B cell (primary cell): ENCODE data around the gene NT5E. TPM values are rescaled to one million over a fixed set of nuclear protein-coding genes. Genes with fewer than 3 reads are reported as not detected.

Experiments used
- ATAC-seq: fragments of 200-7000 bp; cut with Tn5 transposase; one replicate; pipeline ENCODE4 v1.10.0; 2021; ENCODE audit warnings: low read depth, mild to moderate bottlenecking, moderate number of reproducible peaks, moderate library complexity
- CTCF ChIA-PET: fragments of 350-600 bp; sonication (Branson Sonifier 250); formaldehyde crosslinking; loops from one replicate; lab custom pipeline; 2021; ENCODE audit warnings: antibody characterized with exemption, inconsistent platforms; lab: Charles Lee
- POLR2A ChIA-PET: fragments of 350-600 bp; sonication (Branson Sonifier 250); formaldehyde crosslinking; loops from one replicate; lab custom pipeline; 2021; ENCODE audit warnings: antibody characterized with exemption; lab: Charles Lee
- DNase-seq: peaks from one replicate; pipeline ENCODE4 v3.0.0; 2013
- H2AFZ ChIP-seq: 2 replicates; pipeline ENCODE4 v1.6.1; 2012; ENCODE audit warnings: mild to moderate bottlenecking, low read depth, low read length; ENCODE audit not compliant: insufficient read depth, poor library complexity, severe bottlenecking
- H3K27ac ChIP-seq, 2 donors: 1 replicate in 1 of 2; 2 replicates in 1 of 2; pipeline ENCODE4 v1.5.1; 2012 to 2013; ENCODE audit warnings: low read length in 2 of 2, mild to moderate bottlenecking in 2 of 2, moderate library complexity in 1 of 2
- H3K27me3 ChIP-seq, 4 experiments: fragments of 200-600 bp in 1 of 4; sonication (generic) in 1 of 4; replicated peaks in 1 of 4; 1 replicate in 2 of 4; 2 replicates in 2 of 4; pipeline versions ENCODE4 v1.6.1 to v1.7.0; 2013 to 2016; ENCODE audit warnings: low read length in 3 of 4, mild to moderate bottlenecking in 2 of 4, mixed read lengths in 1 of 4, moderate library complexity in 1 of 4; ENCODE audit not compliant: insufficient read depth in 4 of 4, control insufficient read depth in 3 of 4; ENCODE audit errors: control extremely low read depth in 1 of 4
- H3K36me3 ChIP-seq, 2 experiments: replicated peaks in 1 of 2; 1 replicate in 1 of 2; 2 replicates in 1 of 2; pipeline versions ENCODE4 v1.6.1 to v1.7.1; 2013; ENCODE audit warnings: low read length in 1 of 2; ENCODE audit not compliant: insufficient read depth in 2 of 2, control insufficient read depth in 1 of 2; ENCODE audit errors: control extremely low read depth in 1 of 2, extremely low read depth in 1 of 2
- H3K4me1 ChIP-seq, 2 donors: fragments of 200-600 bp in 1 of 2; sonication (generic) in 1 of 2; 1 replicate in 1 of 2; 2 replicates in 1 of 2; pipeline versions ENCODE4 v1.5.1 to v1.6.1; 2013 to 2017; ENCODE audit warnings: low read length in 2 of 2; ENCODE audit not compliant: control insufficient read depth in 2 of 2, insufficient read depth in 2 of 2
- H3K4me2 ChIP-seq: replicated peaks from 2 replicates; pipeline ENCODE3; 2012; ENCODE audit warnings: mild to moderate bottlenecking, low read depth, low read length; ENCODE audit not compliant: poor library complexity, severe bottlenecking
- H3K4me3 ChIP-seq, 5 experiments: fragments of 200-600 bp in 1 of 5; sonication (generic) in 1 of 5; 1 replicate in 3 of 5; 2 replicates in 2 of 5; pipeline versions ENCODE4 v1.5.1 to v1.7.0; 2011 to 2016; ENCODE audit warnings: low read length in 4 of 5, mild to moderate bottlenecking in 4 of 5, low read depth in 2 of 5, control low read depth in 1 of 5, moderate library complexity in 1 of 5; ENCODE audit not compliant: insufficient read depth in 1 of 5; ENCODE audit errors: control extremely low read depth in 1 of 5, extremely low read depth in 1 of 5
- H3K79me2 ChIP-seq: fragments of 200-600 bp; sonication (generic); one replicate; pipeline ENCODE4 v1.6.0; 2016; ENCODE audit warnings: low read length; ENCODE audit not compliant: control insufficient read depth, insufficient read depth
- H3K9ac ChIP-seq: fragments of 200-600 bp; sonication (generic); 2 replicates; pipeline ENCODE4 v1.6.1; 2017; ENCODE audit warnings: mild to moderate bottlenecking, low read length, moderate library complexity
- H3K9me3 ChIP-seq, 3 donors: one replicate each; pipeline versions ENCODE4 v1.6.1 to v1.7.1; 2013; ENCODE audit warnings: low read length in 2 of 3; ENCODE audit not compliant: control insufficient read depth in 2 of 3, insufficient read depth in 1 of 3; ENCODE audit errors: control extremely low read depth in 1 of 3
- H4K20me1 ChIP-seq: 2 replicates; pipeline ENCODE4 v1.6.0; 2012; ENCODE audit warnings: mild to moderate bottlenecking, low read length; ENCODE audit not compliant: insufficient read depth, control insufficient read depth, poor library complexity, severe bottlenecking
- H3K27ac Mint-ChIP-seq: one replicate; pipeline ENCODE4 v1.8.0; 2021; ENCODE audit warnings: mixed read lengths
- H3K27me3 Mint-ChIP-seq: one replicate; pipeline ENCODE4 v1.8.0; 2021; ENCODE audit warnings: mixed read lengths
- H3K4me1 Mint-ChIP-seq: one replicate; pipeline ENCODE4 v1.8.0; 2021; ENCODE audit warnings: mixed read lengths
- H3K4me3 Mint-ChIP-seq: one replicate; pipeline ENCODE4 v1.8.0; 2021; ENCODE audit warnings: mixed read lengths
- H3K9me3 Mint-ChIP-seq: one replicate; pipeline ENCODE4 v1.8.0; 2022; ENCODE audit warnings: mixed read lengths; ENCODE audit not compliant: insufficient read depth
- EZH2 ChIP-seq: IDR thresholded peaks from 2 replicates; pipeline ENCODE4 v1.6.1; 2012; ENCODE audit warnings: borderline replicate concordance, low read depth, mild to moderate bottlenecking, moderate library complexity, low read length; ENCODE audit not compliant: insufficient read depth, poor library complexity, severe bottlenecking
- WGBS: methylation state at CpG from one replicate; pipeline ENCODE4 v1.1.5; 2013; ENCODE audit warnings: missing lambda C conversion rate; ENCODE audit not compliant: insufficient coverage; 5-methylcytosine and 5-hydroxymethylcytosine counted together
- intact Hi-C: fragments of 100-400 bp; cut with micrococcal nuclease; formaldehyde crosslinking; loops from one replicate; pipeline ENCODE4 v1.10.0; 2022
- polyA plus RNA-seq: library from polyadenylated mRNA; depleted of rRNA; stranded (reverse); fragments of >200 nt; gene quantifications from 2 replicates; pipeline ENCODE4 v1.2.3, GENCODE V29; 2012
- total RNA-seq, 2 donors: library from RNA; stranded (reverse); fragments of 120-200 nt in 1 of 2; gene quantifications; 1 replicate in 1 of 2; 2 replicates in 1 of 2; pipeline versions ENCODE4 v1.2.3 to v1.2.4, GENCODE V29; 2013 to 2022
- TF ChIP-seq, protein P1 (sequence below): fragments of 200-600 bp; IDR thresholded peaks from one replicate; pipeline ENCODE4 v1.8.0; 2022; ENCODE audit warnings: antibody characterized with exemption, mild to moderate bottlenecking

Gene NT5E
- total and polyA plus RNA-seq, 2 donors (not counting 1 experiment from before 2014, with no cell fraction given) = 11.6 to 23.2 TPM

DNA sequence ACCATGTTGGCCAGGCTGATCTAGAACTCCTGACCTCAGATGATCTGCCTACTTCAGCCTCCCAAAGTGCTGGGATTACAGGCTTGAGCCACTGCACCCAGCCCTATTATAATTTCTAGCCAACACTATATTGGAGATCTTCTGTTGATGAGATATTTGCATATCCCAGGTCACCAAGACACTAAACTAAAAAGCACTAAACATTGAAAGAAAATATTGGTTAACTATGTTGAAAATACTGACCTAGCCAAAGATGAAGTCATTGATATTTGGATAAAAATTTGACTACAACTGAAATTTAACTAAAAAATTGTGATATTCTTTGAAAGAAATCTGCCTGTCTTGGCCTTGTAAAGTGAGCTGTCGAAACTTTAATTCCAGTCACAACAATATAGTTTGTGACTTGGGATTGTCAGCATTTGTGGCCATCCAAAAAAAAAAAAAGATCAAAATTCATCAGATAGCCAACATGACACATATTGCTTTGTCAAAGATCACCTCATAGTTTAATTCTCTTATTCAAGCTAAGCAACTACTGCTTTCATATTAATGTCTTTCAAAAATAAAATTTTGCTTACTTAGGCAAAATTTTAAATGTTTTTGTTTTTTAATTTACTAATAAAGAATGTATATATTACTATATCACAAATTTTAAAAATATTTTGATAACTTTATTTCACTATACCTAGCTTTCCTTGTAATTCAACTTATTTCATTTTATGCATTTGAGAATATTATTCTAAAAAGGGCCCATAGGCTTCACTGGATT is 6.3 kb upstream of the NT5E start:
- H2AFZ ChIP-seq = no peak overlapping the region
- no peak for ATAC-seq
- peaks cover 7% of the 10 kb centered on the region for H3K4me1 Mint-ChIP-seq
- H3K79me2 ChIP-seq = no peaks in the 10 kb centered on the region
- whole genome bisulfite sequencing = no CpG with 5 or more reads among the region's 1 CpG
- H3K4me2 ChIP-seq = no peak overlapping the region
- H4K20me1 ChIP-seq = no peaks in the 10 kb centered on the region
- peaks cover 0 to 6% (median 1%) of the 10 kb centered on the region in 4 experiments for H3K27me3 ChIP-seq
- no peak overlapping the region for H3K27ac Mint-ChIP-seq
- no peak overlapping the region for H3K4me3 ChIP-seq
- TF ChIP-seq, protein P1, sequence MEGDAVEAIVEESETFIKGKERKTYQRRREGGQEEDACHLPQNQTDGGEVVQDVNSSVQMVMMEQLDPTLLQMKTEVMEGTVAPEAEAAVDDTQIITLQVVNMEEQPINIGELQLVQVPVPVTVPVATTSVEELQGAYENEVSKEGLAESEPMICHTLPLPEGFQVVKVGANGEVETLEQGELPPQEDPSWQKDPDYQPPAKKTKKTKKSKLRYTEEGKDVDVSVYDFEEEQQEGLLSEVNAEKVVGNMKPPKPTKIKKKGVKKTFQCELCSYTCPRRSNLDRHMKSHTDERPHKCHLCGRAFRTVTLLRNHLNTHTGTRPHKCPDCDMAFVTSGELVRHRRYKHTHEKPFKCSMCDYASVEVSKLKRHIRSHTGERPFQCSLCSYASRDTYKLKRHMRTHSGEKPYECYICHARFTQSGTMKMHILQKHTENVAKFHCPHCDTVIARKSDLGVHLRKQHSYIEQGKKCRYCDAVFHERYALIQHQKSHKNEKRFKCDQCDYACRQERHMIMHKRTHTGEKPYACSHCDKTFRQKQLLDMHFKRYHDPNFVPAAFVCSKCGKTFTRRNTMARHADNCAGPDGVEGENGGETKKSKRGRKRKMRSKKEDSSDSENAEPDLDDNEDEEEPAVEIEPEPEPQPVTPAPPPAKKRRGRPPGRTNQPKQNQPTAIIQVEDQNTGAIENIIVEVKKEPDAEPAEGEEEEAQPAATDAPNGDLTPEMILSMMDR = no peak
- TF ChIP-seq EZH2 = no peak
- no peak overlapping the region for H3K27ac ChIP-seq
- peaks cover 0 to 3% of the 10 kb centered on the region in 2 donors for H3K4me1 ChIP-seq
- CTCF ChIA-PET = no interaction called here
- H3K9ac ChIP-seq = no peak overlapping the region
- H3K9me3 Mint-ChIP-seq = no peaks in the 10 kb centered on the region
- POLR2A ChIA-PET = no interaction called here
- peaks cover 9% of the 10 kb centered on the region for H3K27me3 Mint-ChIP-seq
- H3K9me3 ChIP-seq = peaks cover 0 to 9% (median 3%) of the 10 kb centered on the region in 3 donors
- DNase-seq = no peak
- H3K36me3 ChIP-seq = no peaks in the 10 kb centered on the region
- H3K4me3 Mint-ChIP-seq = no peak overlapping the region
- intact Hi-C loops = no loop called here

DNA sequence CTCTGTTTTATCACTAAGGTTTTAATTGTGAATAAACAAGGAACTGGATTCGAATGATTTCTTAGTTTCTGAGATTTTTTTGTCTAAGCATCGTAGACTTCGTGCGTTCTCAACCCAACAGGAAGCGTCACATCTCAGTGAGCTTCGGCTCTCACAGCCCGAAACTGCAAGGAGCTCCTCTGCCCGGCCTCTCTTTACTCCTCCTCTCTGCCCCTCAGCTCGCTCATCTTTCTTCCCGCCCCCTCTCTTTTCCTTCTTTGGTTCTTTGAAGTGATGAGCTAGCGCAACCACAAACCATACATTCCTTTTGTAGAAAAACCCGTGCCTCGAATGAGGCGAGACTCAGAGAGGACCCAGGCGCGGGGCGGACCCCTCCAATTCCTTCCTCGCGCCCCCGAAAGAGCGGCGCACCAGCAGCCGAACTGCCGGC is 480 bp upstream of the NT5E start:
- peak overlapping the region; percentile 72 to 86 for H3K27ac ChIP-seq
- peak; percentile 29 for DNase-seq
- intact Hi-C loops = loop anchor here (1.0 kb wide), 1 partner anchor 30 kb away; no protein-coding TSS in a partner anchor
- no peaks in the 10 kb centered on the region for H3K36me3 ChIP-seq
- no peak for TF ChIP-seq EZH2
- H3K4me3 ChIP-seq = peak overlapping the region; percentile 34 to 83 (median 65)
- H3K4me1 ChIP-seq = peaks cover 30 to 47% of the 10 kb centered on the region in 2 donors
- Mint-ChIP-seq H3K27me3 (peaks cover 12% of the 10 kb centered on the region), H3K4me3 (peak overlapping the region; percentile 91), H3K27ac (peak overlapping the region; percentile 90), H3K4me1 (peaks cover 55% of the 10 kb centered on the region), H3K9me3 (no peaks in the 10 kb centered on the region)
- CTCF ChIA-PET = interaction anchor here (0.9 to 7.3 kb wide), 12 partner anchors 10 to 229 kb away, joined by 3 to 87 read pairs (median 4); no protein-coding TSS in a partner anchor
- peaks cover 37% of the 10 kb centered on the region for H3K79me2 ChIP-seq
- ATAC-seq = peak; percentile 64
- no peaks in the 10 kb centered on the region for H4K20me1 ChIP-seq
- no peaks in the 10 kb centered on the region for H3K9me3 ChIP-seq
- WGBS = 2% methylated on average over 24 of the region's 24 CpGs
- H2AFZ ChIP-seq = peak overlapping the region; percentile 86
- H3K4me2 ChIP-seq = peak overlapping the region; percentile 78
- peak overlapping the region; percentile 65 for H3K9ac ChIP-seq
- POLR2A ChIA-PET = interaction anchor here (1.0 to 1.6 kb wide), 5 partner anchors 9 to 144 kb away, joined by 3 to 6 read pairs (median 4); partner anchors contain the start of gene SNX14
- H3K27me3 ChIP-seq = peaks cover 0 to 27% (median 4%) of the 10 kb centered on the region in 4 experiments
